IMR-90 (cell line): ENCODE measurements around the gene SOX6. TPM values are rescaled to one million over a fixed set of nuclear protein-coding genes. Genes with fewer than 3 reads are reported as not detected.
A peak's percentile ranks its signal among the peaks of the same experiment; 100 is the strongest.

ENCODE experiments used
- ATAC-seq: fragments of 200-7000 bp; cut with Tn5 transposase; 2 replicates; pipeline ENCODE4 v1.9.1; 2020; ENCODE audit warnings: low read depth, mild to moderate bottlenecking, moderate library complexity
- BruUV-seq: library from RNA; stranded (reverse); fragments of 400-500 nt; replicated peaks from 2 replicates; lab custom pipeline; 2021; lab: Mats Ljungman, UMichigan
- CTCF ChIA-PET: fragments of 300-600 bp; formaldehyde crosslinking; extraction: SDS; loops from one replicate; lab custom pipeline; 2021; ENCODE audit warnings: antibody characterized with exemption; lab: Yijun Ruan, JAX
- POLR2A ChIA-PET: fragments of 300-600 bp; sonication (Branson Sonifier 250); formaldehyde crosslinking; loops from one replicate; lab custom pipeline; 2022; ENCODE audit warnings: antibody characterized with exemption; ENCODE audit not compliant: unreplicated experiment; lab: Charles Lee
- DNase-seq: peaks from one replicate; pipeline ENCODE4 v3.0.0; 2013
- H2AFZ ChIP-seq: replicated peaks from 2 replicates; pipeline ENCODE3; 2013; ENCODE audit warnings: low read length, mild to moderate bottlenecking; ENCODE audit not compliant: poor library complexity
- H2AK5ac ChIP-seq: 2 replicates; pipeline ENCODE4 v1.6.1; 2013; ENCODE audit warnings: low read depth, low read length, inconsistent platforms
- H2AK9ac ChIP-seq: replicated peaks from 2 replicates; pipeline ENCODE3; 2013; ENCODE audit warnings: mild to moderate bottlenecking, low read depth, low read length, moderate library complexity; ENCODE audit not compliant: poor library complexity
- H2BK120ac ChIP-seq: 2 replicates; pipeline ENCODE4 v1.6.1; 2013; ENCODE audit warnings: low read depth, low read length, inconsistent platforms
- H2BK15ac ChIP-seq: 3 replicates; pipeline ENCODE4 v1.6.1; 2013; ENCODE audit warnings: low read depth, low read length, inconsistent platforms
- H2BK20ac ChIP-seq: 2 replicates; pipeline ENCODE4 v1.6.1; 2013; ENCODE audit warnings: low read depth, mild to moderate bottlenecking, inconsistent platforms, low read length, moderate library complexity
- H2BK5ac ChIP-seq: 2 replicates; pipeline ENCODE4 v1.6.1; 2013; ENCODE audit warnings: mild to moderate bottlenecking, low read depth, low read length, inconsistent platforms; ENCODE audit not compliant: poor library complexity, severe bottlenecking
- H3K14ac ChIP-seq: replicated peaks from 2 replicates; pipeline ENCODE4 v1.6.1; 2013; ENCODE audit warnings: low read depth, low read length, inconsistent platforms
- H3K18ac ChIP-seq: 2 replicates; pipeline ENCODE4 v1.6.1; 2013; ENCODE audit warnings: low read depth, low read length, control low read depth
- H3K23ac ChIP-seq: 2 replicates; pipeline ENCODE4 v1.6.1; 2013; ENCODE audit warnings: low read depth, low read length, inconsistent platforms
- H3K27ac ChIP-seq: 2 replicates; pipeline ENCODE4 v1.5.1; 2013; ENCODE audit warnings: mild to moderate bottlenecking, control low read depth, low read length; ENCODE audit not compliant: insufficient read depth
- H3K27me3 ChIP-seq: 2 replicates; pipeline ENCODE4 v1.6.1; 2013; ENCODE audit warnings: low read length; ENCODE audit not compliant: control insufficient read depth, insufficient read depth
- H3K36me3 ChIP-seq: 2 replicates; pipeline ENCODE4 v1.6.1; 2013; ENCODE audit warnings: low read length, mixed read lengths; ENCODE audit not compliant: control insufficient read depth, insufficient read depth
- H3K4ac ChIP-seq: 2 replicates; pipeline ENCODE4 v1.6.1; 2013; ENCODE audit warnings: low read depth, low read length, inconsistent platforms
- H3K4me1 ChIP-seq: 2 replicates; pipeline ENCODE4 v1.6.1; 2013; ENCODE audit warnings: low read length, mixed read lengths; ENCODE audit not compliant: control insufficient read depth, insufficient read depth
- H3K4me2 ChIP-seq: 2 replicates; pipeline ENCODE4 v1.6.1; 2013; ENCODE audit warnings: low read depth, mild to moderate bottlenecking, control low read depth, low read length, moderate library complexity
- H3K4me3 ChIP-seq: 2 replicates; pipeline ENCODE4 v1.5.1; 2013; ENCODE audit warnings: low read depth, mild to moderate bottlenecking, control low read depth, low read length, moderate library complexity; ENCODE audit not compliant: insufficient read depth
- H3K56ac ChIP-seq: 2 replicates; pipeline ENCODE4 v1.6.1; 2013; ENCODE audit warnings: low read length, inconsistent platforms; ENCODE audit not compliant: insufficient read depth; ENCODE audit errors: extremely low read depth
- H3K79me1 ChIP-seq, 2 experiments: 2 replicates each; pipeline ENCODE4 v1.6.1; 2013; ENCODE audit warnings: low read length in 2 of 2, inconsistent platforms in 1 of 2, low read depth in 1 of 2
- H3K9ac ChIP-seq: 2 replicates; pipeline ENCODE4 v1.6.1; 2013; ENCODE audit warnings: low read depth, low read length, control low read depth
- H3K9me1 ChIP-seq: 2 replicates; pipeline ENCODE4 v1.6.1; 2013; ENCODE audit warnings: low read length, inconsistent platforms; ENCODE audit not compliant: insufficient read depth
- H3K9me3 ChIP-seq: 2 replicates; pipeline ENCODE4 v1.6.1; 2013; ENCODE audit warnings: low read length; ENCODE audit not compliant: control insufficient read depth, insufficient read depth
- H4K20me1 ChIP-seq: 2 replicates; pipeline ENCODE4 v1.6.1; 2013; ENCODE audit warnings: low read length, inconsistent platforms; ENCODE audit not compliant: insufficient read depth
- H4K5ac ChIP-seq: 2 replicates; pipeline ENCODE4 v1.6.1; 2013; ENCODE audit warnings: mild to moderate bottlenecking, low read depth, low read length, control low read depth
- H4K8ac ChIP-seq, 2 experiments: 2 replicates each; pipeline ENCODE4 v1.6.1; 2013; ENCODE audit warnings: low read depth in 2 of 2, low read length in 2 of 2, control low read depth in 1 of 2, inconsistent platforms in 1 of 2
- H4K91ac ChIP-seq: 2 replicates; pipeline ENCODE4 v1.6.1; 2013; ENCODE audit warnings: low read depth, low read length, inconsistent platforms; ENCODE audit not compliant: insufficient read depth
- BHLHE40 ChIP-seq: fragments of 150-350 bp; IDR thresholded peaks from 2 replicates; pipeline ENCODE4 v1.6.1; 2016; ENCODE audit warnings: mild to moderate bottlenecking, low read depth, low read length
- CEBPB ChIP-seq: IDR thresholded peaks from 2 replicates; pipeline ENCODE4 v1.6.1; 2012; ENCODE audit warnings: low read depth, low read length, improper control_type of control experiment
- FOS ChIP-seq: fragments of 150-350 bp; IDR thresholded peaks from 2 replicates; pipeline ENCODE4 v1.6.1; 2016; ENCODE audit warnings: low read depth, low read length
- MAFK ChIP-seq: IDR thresholded peaks from 2 replicates; pipeline ENCODE4 v1.6.1; 2012; ENCODE audit warnings: low read depth, low read length, improper control_type of control experiment
- NFE2L2 ChIP-seq: fragments of 150-350 bp; IDR thresholded peaks from 2 replicates; pipeline ENCODE4 v1.6.1; 2016; ENCODE audit warnings: low read depth, mild to moderate bottlenecking, low read length
- POLR2A ChIP-seq: IDR thresholded peaks from 2 replicates; pipeline ENCODE4 v1.6.1; 2012; ENCODE audit warnings: mild to moderate bottlenecking, low read depth, low read length
- RAD21 ChIP-seq: IDR thresholded peaks from 2 replicates; pipeline ENCODE4 v1.6.1; 2012; ENCODE audit warnings: low read length, improper control_type of control experiment
- RCOR1 ChIP-seq: IDR thresholded peaks from 2 replicates; pipeline ENCODE4 v1.6.1; 2012; ENCODE audit warnings: mild to moderate bottlenecking, low read length, improper control_type of control experiment; ENCODE audit not compliant: insufficient replicate concordance
- SMC3 ChIP-seq: fragments of 150-350 bp; IDR thresholded peaks from 2 replicates; pipeline ENCODE4 v1.6.1; 2016; ENCODE audit warnings: low read depth, mild to moderate bottlenecking, antibody characterized with exemption, low read length, moderate library complexity
- USF2 ChIP-seq: fragments of 150-350 bp; IDR thresholded peaks from 2 replicates; pipeline ENCODE4 v1.6.1; 2017; ENCODE audit warnings: mild to moderate bottlenecking, antibody characterized with exemption, low read length, low read depth
- WGBS, 2 experiments: methylation state at CpG; one replicate each; pipeline versions ENCODE4 v1.1.5 to v1.1.7; 2013; ENCODE audit warnings: missing lambda C conversion rate in 2 of 2; ENCODE audit not compliant: insufficient read length in 1 of 2; ENCODE audit errors: extremely low coverage in 2 of 2; 5-methylcytosine and 5-hydroxymethylcytosine counted together
- dilution Hi-C: fragments of 300-500 bp; cut with HindIII; formaldehyde crosslinking; loops from one replicate; pipeline ENCODE4 v1.14.3; 2018; ENCODE audit warnings: low sequenced_read_pairs; ENCODE audit not compliant: unreplicated experiment
- in situ Hi-C: fragments of 300-500 bp; cut with MboI; formaldehyde crosslinking; loops from 3 replicates; pipeline ENCODE4 v1.14.3; 2019; ENCODE audit warnings: low sequenced_read_pairs, inconsistent platforms, mixed read lengths
- intact Hi-C: fragments of 100-400 bp; cut with micrococcal nuclease; formaldehyde crosslinking; loops from 2 replicates; pipeline ENCODE4 v1.10.0; 2022
- polyA plus RNA-seq, 3 experiments: library from polyadenylated mRNA; depleted of rRNA; stranded (reverse); fragments of >200 nt; gene quantifications; 2 replicates each; pipeline ENCODE4 v1.2.3, GENCODE V29; 2012; ENCODE audit warnings: low replicate concordance in 1 of 3
- total RNA-seq: library from RNA; depleted of rRNA; stranded (reverse); fragments of >200 nt; gene quantifications from 2 replicates; pipeline ENCODE4 v1.2.3, GENCODE V29; 2012
- TF ChIP-seq, protein P1 (sequence below): conservative IDR thresholded peaks from 2 replicates; pipeline ENCODE4 v1.5.1; 2012; ENCODE audit warnings: mild to moderate bottlenecking, low read depth, low read length, improper control_type of control experiment
- TF ChIP-seq, protein P2 (sequence below): fragments of 150-350 bp; IDR thresholded peaks from 2 replicates; pipeline ENCODE4 v1.6.1; 2016; ENCODE audit warnings: low read depth, mild to moderate bottlenecking, low read length, moderate library complexity, borderline replicate concordance

SOX6 gene
- total and polyA plus RNA-seq, 2 of the 4 experiments (the other 2 are of a cell fraction), result 1.7 to 7.7 TPM

DNA sequence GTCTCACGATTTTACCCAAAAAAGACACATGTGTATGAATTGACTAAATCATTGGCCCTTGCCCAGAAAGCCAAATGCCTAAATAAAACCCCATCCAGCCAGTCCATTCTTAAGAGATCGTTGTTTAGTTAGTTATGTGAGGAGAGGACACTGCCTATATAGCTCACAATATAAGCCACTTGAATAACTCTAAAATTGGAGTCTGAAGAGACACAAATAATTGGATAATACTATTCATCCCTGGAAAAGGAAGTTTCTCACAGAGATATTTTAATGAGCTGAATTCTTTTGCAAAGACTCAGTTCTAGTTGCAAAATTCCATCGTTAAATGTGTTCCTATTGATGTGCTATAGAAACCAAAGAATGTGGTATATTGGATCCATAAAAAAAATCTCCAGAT is 176.7 kb downstream of the SOX6 start:
- Histone ChIP-seq H2BK15ac (no peak overlapping the region), H3K9me1 (no peaks in the 10 kb centered on the region), H2AFZ (no peak overlapping the region), H3K4me3 (no peak overlapping the region), H2AK5ac (no peak overlapping the region), H3K4ac (no peak overlapping the region), H3K4me1 (peaks cover 2% of the 10 kb centered on the region; the same call in 1 of the 2 replicates), H3K36me3 (no peaks in the 10 kb centered on the region), H3K79me1 (no peaks in the 10 kb centered on the region; a peak in 1 of 4 replicates), H3K27me3 (no peaks in the 10 kb centered on the region), H4K5ac (no peak overlapping the region), H3K4me2 (no peak overlapping the region), H4K8ac (no peak overlapping the region), H2BK20ac (no peak overlapping the region), H4K20me1 (no peaks in the 10 kb centered on the region), H2BK5ac (no peak overlapping the region), H3K9ac (no peak overlapping the region), H2AK9ac (no peak overlapping the region), H3K27ac (no peak overlapping the region), H3K18ac (no peak overlapping the region; the same call in 1 of the 2 replicates), H3K14ac (no peak overlapping the region), H2BK120ac (no peak overlapping the region), H4K91ac (no peak overlapping the region), H3K9me3 (no peaks in the 10 kb centered on the region), H3K56ac (no peak overlapping the region), H3K23ac (no peak overlapping the region)
- WGBS, 2 experiments, result no CpG with 5 or more reads among the region's 3 CpGs
- ChIA-PET CTCF (no interaction called here), POLR2A (no interaction called here)
- DNase-seq (peak; percentile 7), ATAC-seq (no peak)
- intact Hi-C loops, result no loop called here
- dilution Hi-C loops, result no loop called here
- no TSS peak for BruUV-seq
- TF ChIP-seq FOS (no peak), RAD21 (no peak), SMC3 (no peak), MAFK (no peak), RCOR1 (no peak), POLR2A (no peak), CEBPB (no peak), USF2 (no peak), NFE2L2 (no peak), BHLHE40 (no peak)
- TF ChIP-seq, protein P1, sequence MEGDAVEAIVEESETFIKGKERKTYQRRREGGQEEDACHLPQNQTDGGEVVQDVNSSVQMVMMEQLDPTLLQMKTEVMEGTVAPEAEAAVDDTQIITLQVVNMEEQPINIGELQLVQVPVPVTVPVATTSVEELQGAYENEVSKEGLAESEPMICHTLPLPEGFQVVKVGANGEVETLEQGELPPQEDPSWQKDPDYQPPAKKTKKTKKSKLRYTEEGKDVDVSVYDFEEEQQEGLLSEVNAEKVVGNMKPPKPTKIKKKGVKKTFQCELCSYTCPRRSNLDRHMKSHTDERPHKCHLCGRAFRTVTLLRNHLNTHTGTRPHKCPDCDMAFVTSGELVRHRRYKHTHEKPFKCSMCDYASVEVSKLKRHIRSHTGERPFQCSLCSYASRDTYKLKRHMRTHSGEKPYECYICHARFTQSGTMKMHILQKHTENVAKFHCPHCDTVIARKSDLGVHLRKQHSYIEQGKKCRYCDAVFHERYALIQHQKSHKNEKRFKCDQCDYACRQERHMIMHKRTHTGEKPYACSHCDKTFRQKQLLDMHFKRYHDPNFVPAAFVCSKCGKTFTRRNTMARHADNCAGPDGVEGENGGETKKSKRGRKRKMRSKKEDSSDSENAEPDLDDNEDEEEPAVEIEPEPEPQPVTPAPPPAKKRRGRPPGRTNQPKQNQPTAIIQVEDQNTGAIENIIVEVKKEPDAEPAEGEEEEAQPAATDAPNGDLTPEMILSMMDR, result no peak
- TF ChIP-seq, protein P2, sequence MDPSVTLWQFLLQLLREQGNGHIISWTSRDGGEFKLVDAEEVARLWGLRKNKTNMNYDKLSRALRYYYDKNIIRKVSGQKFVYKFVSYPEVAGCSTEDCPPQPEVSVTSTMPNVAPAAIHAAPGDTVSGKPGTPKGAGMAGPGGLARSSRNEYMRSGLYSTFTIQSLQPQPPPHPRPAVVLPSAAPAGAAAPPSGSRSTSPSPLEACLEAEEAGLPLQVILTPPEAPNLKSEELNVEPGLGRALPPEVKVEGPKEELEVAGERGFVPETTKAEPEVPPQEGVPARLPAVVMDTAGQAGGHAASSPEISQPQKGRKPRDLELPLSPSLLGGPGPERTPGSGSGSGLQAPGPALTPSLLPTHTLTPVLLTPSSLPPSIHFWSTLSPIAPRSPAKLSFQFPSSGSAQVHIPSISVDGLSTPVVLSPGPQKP, result no peak
- in situ Hi-C loops, result no loop called here
